ENCODE measurements around the gene SCARF1. TPM values are rescaled to one million over a fixed set of nuclear protein-coding genes. Genes with fewer than 3 reads are reported as not detected.

Gene SCARF1
- total RNA-seq, 1 donor, result 1.3 TPM

DNA sequence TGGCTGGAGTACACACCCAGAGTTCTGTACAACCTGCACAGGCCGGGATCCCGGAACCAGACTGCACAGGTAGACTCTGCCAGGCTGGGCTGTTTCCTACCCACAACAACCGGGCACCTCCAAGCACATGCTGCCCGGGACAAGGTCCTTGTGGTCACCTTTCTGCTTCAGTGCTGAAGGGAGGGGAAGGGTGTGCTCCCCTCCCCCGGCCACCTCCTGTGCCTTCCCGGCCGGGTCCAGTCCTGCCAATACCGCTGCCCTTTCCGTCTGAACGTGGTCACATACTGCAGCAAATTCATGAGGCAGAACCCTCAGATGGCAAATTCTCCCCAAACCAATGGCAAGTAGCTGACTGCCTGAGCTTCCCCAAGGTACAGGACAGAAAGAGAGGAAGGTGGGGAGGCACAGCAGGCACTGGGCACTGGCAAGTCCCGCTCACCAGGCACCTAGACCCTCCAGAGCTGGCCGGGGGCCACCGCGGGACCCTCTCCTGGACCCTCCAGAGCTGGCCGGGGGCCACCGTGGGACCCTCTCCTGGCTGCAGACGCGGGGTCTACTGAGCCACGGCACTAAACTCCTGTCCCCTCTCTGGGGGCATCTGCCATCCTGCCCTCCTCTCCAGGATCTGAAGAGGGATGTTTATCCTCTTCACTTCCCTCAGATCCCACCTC is 39.7 kb downstream of the SCARF1 start:
- TF ChIP-seq, protein P1, sequence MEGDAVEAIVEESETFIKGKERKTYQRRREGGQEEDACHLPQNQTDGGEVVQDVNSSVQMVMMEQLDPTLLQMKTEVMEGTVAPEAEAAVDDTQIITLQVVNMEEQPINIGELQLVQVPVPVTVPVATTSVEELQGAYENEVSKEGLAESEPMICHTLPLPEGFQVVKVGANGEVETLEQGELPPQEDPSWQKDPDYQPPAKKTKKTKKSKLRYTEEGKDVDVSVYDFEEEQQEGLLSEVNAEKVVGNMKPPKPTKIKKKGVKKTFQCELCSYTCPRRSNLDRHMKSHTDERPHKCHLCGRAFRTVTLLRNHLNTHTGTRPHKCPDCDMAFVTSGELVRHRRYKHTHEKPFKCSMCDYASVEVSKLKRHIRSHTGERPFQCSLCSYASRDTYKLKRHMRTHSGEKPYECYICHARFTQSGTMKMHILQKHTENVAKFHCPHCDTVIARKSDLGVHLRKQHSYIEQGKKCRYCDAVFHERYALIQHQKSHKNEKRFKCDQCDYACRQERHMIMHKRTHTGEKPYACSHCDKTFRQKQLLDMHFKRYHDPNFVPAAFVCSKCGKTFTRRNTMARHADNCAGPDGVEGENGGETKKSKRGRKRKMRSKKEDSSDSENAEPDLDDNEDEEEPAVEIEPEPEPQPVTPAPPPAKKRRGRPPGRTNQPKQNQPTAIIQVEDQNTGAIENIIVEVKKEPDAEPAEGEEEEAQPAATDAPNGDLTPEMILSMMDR (IDR thresholded peaks at IDR 0.05; ENCODE audit: insufficient read depth, low read depth, low read length), result no peak
- no peak overlapping the region for H3K4me3 ChIP-seq (ENCODE audit: low read depth, low read length)
- DNase-seq (ENCODE audit: low read depth), result no peak

GRCh38 chr17:1604831-1605528 is 40.6 kb downstream of the SCARF1 start:
- TF ChIP-seq, protein P1 (IDR thresholded peaks at IDR 0.05; ENCODE audit: insufficient read depth, low read depth, low read length), result no peak
- no peak for DNase-seq (ENCODE audit: low read depth)
- no peak overlapping the region for H3K4me3 ChIP-seq (ENCODE audit: low read depth, low read length)

GRCh38 chr17:1601571-1601970 is 44.0 kb downstream of the SCARF1 start:
- no peak overlapping the region for H3K4me3 ChIP-seq (ENCODE audit: low read depth, low read length)
- DNase-seq (ENCODE audit: low read depth), result no peak
- TF ChIP-seq, protein P1 (IDR thresholded peaks at IDR 0.05; ENCODE audit: insufficient read depth, low read depth, low read length), result no peak

DNA sequence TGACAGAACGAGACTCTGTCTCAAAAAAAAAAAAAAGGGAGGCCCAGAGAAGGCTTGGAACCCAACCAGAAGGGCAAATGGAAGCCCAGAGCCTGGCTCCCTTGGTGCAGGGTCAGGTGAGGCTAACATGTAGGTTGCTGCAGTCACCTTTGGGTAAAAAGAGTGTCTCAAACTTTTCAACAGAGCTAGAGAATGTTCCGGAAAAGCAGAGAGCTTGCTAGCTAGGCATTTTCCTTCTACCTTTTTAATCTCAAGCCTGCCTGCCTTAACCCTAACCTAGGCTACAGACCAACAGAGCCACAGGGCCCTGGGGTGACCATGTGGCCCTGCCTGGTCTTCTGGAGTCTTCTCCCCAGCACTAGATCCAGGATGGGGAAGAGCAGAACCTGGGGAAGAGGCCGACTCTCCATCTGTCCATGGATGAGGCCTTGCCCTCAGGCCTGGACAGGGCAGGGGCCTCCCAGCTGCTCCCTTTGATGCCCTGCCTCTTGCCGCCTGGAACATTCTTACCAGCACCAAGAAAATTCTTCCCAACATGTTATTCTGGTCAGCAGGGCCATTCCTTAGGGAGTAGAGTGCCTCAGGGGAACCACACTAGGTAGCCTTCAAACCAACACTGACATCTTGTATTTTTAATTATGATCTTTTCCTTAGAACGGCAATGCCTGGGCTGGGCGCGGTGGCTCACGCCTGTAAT is 47.0 kb downstream of the SCARF1 start:
- DNase-seq (ENCODE audit: low read depth), result no peak
- no peak overlapping the region for H3K4me3 ChIP-seq (ENCODE audit: low read depth, low read length)
- TF ChIP-seq, protein P1 (IDR thresholded peaks at IDR 0.05; ENCODE audit: insufficient read depth, low read depth, low read length), result no peak

DNA sequence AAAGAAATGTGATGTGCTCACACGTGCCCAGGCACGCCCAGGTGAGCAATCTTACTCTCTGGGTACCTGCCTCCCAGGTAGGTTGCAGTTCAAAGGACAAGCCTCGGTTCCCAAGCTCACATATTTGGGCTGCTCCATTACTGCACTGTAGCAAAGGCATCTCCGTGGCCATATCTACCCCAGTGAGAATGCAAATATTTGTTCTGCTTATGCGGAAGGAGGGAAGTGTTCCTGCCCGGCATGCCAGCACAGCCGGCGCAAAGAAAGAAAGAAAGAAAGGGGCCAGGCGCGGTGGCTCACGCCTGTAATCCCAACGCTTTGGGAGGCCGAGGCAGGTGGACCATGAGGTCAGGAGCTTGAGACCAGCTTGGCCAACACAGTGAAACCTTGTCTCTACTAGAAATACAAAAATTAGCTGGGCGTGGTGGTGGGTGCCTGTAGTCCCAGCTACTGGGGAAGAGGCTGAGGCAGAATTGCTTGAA is 47.6 kb downstream of the SCARF1 start:
- no peak overlapping the region for H3K4me3 ChIP-seq (ENCODE audit: low read depth, low read length)
- TF ChIP-seq, protein P1 (IDR thresholded peaks at IDR 0.05; ENCODE audit: insufficient read depth, low read depth, low read length), result no peak
- no peak for DNase-seq (ENCODE audit: low read depth)

DNA sequence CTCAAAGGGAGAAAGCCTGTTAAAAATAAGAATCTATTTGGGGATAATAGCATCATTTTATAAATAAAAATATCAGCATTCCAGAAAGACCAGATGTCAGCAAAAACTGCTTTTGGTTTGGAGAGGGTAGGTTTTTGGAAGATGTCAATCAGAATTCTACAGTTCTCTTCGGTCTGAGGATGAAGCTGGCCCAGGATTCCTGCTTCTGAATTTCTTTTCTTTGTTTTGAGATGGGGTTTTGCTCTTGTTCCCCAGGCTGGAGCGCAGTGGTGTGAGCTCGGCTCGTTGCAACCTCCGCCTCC is 52.0 kb downstream of the SCARF1 start:
- no peak for DNase-seq (ENCODE audit: low read depth)
- TF ChIP-seq, protein P1 (IDR thresholded peaks at IDR 0.05; ENCODE audit: insufficient read depth, low read depth, low read length), result no peak
- H3K4me3 ChIP-seq (ENCODE audit: low read depth, low read length), result no peak overlapping the region

Data from fibroblast of villous mesenchyme (primary cell).